Neural crest cell (in vitro differentiated cells): Measurements from ENCODE around the gene SHE. TPM values are rescaled to one million over a fixed set of nuclear protein-coding genes. Genes with fewer than 3 reads are reported as not detected.

ENCODE experiments used
- DNase-seq: peaks from one replicate; pipeline ENCODE4 v3.0.0; 2021; ENCODE audit warnings: low read depth, mixed read lengths, low spot score
- H3K27ac Mint-ChIP-seq: one replicate; pipeline ENCODE4 v1.8.0; 2021; ENCODE audit warnings: mild to moderate bottlenecking, mixed read lengths; ENCODE audit not compliant: unreplicated experiment
- H3K27me3 Mint-ChIP-seq: 2 replicates; pipeline ENCODE4 v1.8.0; 2021; ENCODE audit warnings: low read depth, mild to moderate bottlenecking, mixed read lengths
- H3K36me3 Mint-ChIP-seq: 2 replicates; pipeline ENCODE4 v1.8.0; 2021; ENCODE audit warnings: low read depth, mild to moderate bottlenecking, mixed read lengths
- H3K4me1 Mint-ChIP-seq: 2 replicates; pipeline ENCODE4 v1.8.0; 2021; ENCODE audit warnings: mixed read lengths
- H3K4me3 Mint-ChIP-seq: one replicate; pipeline ENCODE4 v1.8.0; 2021; ENCODE audit warnings: mild to moderate bottlenecking, mixed read lengths
- H3K9me3 Mint-ChIP-seq: 2 replicates; pipeline ENCODE4 v1.8.0; 2021; ENCODE audit warnings: mixed read lengths
- total RNA-seq: library from RNA; stranded (reverse); gene quantifications from 2 replicates; pipeline ENCODE4 v1.2.1, GENCODE V29; 2021
- TF ChIP-seq, protein P1 (sequence below): fragments of 200-600 bp; sonication (generic); conservative IDR thresholded peaks from 2 replicates; pipeline ENCODE4 v1.5.0; 2021; ENCODE audit warnings: antibody characterized with exemption, mild to moderate bottlenecking

SHE gene
- total RNA-seq, 1 donor from 2014 or later: 0.19 TPM

DNA sequence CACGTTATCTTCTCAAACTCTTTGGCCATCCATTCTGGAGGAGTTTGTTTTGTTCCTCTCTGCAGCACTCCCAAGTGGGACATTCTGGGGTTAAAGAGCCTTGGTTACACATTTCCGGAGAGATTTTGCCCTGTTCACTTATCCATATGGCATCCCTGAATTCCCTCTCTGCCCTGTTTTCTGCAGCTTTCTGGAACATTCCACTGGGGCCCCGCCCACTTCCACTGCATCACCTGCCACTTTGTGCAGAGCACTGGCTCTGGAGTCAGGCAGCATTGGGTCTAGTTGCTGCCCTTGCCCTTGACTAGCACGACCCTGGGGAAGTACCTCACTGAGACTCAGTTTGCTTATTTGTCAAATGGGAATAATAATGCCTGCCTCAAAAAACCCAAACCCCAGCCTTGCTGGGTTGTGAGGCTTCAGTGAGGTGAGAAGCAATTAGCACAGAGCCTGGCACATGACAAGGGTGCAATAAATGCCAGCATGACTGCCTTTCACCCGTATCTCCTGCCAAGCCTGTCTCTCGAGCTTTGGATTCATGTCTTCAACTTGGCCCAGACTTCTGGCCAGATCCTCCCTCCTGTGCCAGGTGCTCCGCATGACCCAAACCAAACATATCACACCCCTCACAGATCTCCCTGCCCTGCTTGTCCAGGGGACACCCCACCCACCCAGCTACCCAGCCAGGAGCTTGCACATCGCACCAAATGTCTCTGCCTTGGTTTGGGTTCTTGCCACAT is 58.8 kb downstream of the SHE start:
- Mint-ChIP-seq H3K27ac (no peak overlapping the region), H3K4me1 (peaks cover 10% of the 10 kb centered on the region), H3K9me3 (no peaks in the 10 kb centered on the region), H3K4me3 (no peak overlapping the region), H3K36me3 (no peaks in the 10 kb centered on the region), H3K27me3 (no peaks in the 10 kb centered on the region)
- DNase-seq: no peak
- TF ChIP-seq, protein P1, sequence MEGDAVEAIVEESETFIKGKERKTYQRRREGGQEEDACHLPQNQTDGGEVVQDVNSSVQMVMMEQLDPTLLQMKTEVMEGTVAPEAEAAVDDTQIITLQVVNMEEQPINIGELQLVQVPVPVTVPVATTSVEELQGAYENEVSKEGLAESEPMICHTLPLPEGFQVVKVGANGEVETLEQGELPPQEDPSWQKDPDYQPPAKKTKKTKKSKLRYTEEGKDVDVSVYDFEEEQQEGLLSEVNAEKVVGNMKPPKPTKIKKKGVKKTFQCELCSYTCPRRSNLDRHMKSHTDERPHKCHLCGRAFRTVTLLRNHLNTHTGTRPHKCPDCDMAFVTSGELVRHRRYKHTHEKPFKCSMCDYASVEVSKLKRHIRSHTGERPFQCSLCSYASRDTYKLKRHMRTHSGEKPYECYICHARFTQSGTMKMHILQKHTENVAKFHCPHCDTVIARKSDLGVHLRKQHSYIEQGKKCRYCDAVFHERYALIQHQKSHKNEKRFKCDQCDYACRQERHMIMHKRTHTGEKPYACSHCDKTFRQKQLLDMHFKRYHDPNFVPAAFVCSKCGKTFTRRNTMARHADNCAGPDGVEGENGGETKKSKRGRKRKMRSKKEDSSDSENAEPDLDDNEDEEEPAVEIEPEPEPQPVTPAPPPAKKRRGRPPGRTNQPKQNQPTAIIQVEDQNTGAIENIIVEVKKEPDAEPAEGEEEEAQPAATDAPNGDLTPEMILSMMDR: no peak

DNA sequence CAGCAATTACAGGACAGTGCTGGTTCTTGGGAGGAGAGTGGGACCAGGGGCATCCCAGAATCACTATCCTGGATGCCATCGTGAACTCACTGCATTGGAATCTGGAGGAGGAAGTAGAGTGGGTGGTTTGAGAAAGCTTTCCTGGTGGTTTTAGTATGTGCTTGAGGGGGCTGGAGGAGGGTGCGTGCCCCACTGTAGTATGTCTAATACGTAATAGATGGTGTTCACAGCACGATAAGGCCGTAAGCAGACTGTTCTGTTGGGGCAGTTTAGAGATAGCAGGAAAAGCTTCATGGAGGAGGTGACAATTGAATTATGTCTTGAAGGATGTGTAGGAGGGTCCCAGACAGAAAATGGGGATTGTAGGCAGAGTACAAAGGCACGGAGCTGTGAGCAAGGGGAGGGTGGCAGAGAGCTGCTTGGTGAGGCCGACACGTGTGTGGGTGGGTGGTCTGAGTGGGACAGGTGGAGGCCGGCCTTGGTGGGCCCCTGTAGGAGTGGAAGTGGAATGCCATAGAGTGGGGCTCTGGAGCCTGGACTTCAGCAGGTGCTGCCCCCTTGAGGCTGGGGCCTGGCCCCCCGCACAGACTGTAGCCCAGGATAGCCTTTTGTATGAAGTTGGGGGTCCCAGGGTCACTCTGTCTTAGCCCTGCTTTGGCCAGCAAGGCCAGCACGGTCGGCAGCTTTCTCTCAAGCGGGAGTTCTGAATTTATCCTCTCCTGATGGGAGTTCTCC is 60.0 kb downstream of the SHE start:
- peaks cover 15% of the 10 kb centered on the region for H3K4me1 Mint-ChIP-seq
- H3K4me3 Mint-ChIP-seq: no peak overlapping the region
- no peak for DNase-seq
- TF ChIP-seq, protein P1: peak; percentile 42
- no peaks in the 10 kb centered on the region for H3K27me3 Mint-ChIP-seq
- peak overlapping the region; percentile 58 for H3K27ac Mint-ChIP-seq
- no peaks in the 10 kb centered on the region for H3K9me3 Mint-ChIP-seq
- no peaks in the 10 kb centered on the region for H3K36me3 Mint-ChIP-seq

DNA sequence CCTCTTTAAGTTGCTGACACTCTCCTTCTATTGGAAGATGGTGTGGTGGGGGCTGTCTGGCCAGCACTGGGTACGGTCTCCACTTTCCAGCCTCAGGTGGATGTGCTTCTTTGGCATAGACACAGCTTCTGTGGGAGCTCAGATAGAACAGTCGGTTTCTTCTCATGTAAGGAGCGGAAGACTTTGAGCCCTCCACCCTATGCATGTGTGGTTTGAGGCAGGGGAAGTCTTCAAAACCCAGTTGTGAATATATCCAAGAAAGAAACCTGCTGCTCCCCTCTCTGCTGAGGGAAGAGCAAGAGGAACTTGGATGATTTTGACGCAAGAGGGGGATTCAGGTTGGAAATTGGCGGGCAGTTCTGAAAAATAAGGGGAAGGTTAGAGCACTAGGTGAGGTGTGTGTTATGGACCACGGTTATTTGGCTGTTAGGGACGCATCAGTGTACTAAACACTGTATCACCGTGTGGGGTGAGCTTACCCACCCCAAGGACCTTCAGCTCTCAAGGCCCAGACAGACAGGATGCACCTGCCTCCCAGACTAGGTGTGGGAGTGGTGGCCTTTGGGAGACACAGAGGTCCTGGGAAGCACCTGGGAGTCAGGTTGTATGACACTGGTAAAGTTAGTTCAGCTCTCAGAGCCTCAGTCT is 60.8 kb downstream of the SHE start:
- Mint-ChIP-seq H3K9me3 (no peaks in the 10 kb centered on the region), H3K4me1 (peaks cover 15% of the 10 kb centered on the region), H3K27me3 (no peaks in the 10 kb centered on the region), H3K4me3 (no peak overlapping the region), H3K27ac (no peak overlapping the region), H3K36me3 (no peaks in the 10 kb centered on the region)
- no peak for DNase-seq
- TF ChIP-seq, protein P1: no peak

DNA sequence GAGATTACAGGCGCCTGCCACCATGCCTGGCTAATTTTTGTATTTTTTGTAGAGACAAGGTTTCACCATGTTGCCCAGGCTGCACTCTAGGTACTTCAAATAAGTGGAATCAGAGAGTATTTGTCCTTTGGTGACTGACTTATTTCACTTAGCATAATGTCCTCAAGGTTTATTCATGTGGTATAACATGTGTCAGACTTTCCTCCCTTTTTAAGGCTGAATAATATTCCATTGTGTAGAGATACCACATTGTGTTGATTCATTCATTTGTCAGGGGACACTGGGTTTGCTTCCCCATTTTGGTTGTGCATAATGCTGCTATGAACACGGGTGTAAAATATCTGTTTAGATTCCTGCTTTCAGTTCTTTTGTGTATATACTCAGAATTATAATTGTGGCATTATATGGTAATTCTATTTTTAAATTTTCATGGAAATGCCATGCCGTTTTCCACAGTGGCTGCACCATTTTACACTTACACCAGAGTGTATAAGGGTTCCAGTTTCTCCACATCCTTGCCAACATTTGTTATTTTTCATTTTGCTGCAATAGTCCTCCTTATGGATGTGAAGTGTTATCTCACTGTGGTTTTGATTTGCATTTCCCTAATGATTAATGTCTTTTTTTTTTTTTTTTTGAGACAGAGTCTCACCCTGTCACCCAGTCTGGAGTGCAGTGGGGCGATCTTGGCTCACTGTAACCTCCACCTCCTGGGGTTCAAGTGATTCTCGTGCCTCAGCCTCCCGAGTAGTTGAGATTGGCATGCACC is 62.0 kb downstream of the SHE start:
- no peaks in the 10 kb centered on the region for H3K36me3 Mint-ChIP-seq
- no peak for DNase-seq
- TF ChIP-seq, protein P1: no peak
- no peaks in the 10 kb centered on the region for H3K9me3 Mint-ChIP-seq
- H3K27ac Mint-ChIP-seq: no peak overlapping the region
- H3K4me3 Mint-ChIP-seq: no peak overlapping the region
- H3K4me1 Mint-ChIP-seq: peaks cover 15% of the 10 kb centered on the region
- H3K27me3 Mint-ChIP-seq: no peaks in the 10 kb centered on the region

DNA sequence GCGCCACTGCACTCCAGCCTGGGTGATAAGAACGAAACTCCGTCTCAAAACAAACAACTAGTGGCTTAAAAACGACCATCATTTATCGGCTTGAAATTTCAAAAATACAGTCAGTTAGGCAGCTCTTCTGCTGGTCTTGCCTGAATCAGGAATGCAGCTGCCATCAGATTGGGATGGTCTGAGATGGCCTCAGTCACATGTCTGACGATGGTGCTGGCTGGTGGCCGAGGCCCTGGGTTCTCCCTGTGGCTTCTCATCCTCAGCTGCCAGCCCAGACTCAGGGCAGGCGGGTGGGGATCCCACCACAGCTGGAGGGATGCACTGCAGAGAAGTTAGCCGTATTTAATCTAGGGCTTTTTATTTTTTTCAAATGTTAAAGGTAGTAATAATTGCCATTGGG is 65.8 kb downstream of the SHE start:
- peaks cover 16% of the 10 kb centered on the region for H3K4me1 Mint-ChIP-seq
- TF ChIP-seq, protein P1: no peak
- H3K4me3 Mint-ChIP-seq: no peak overlapping the region
- no peak for DNase-seq
- no peaks in the 10 kb centered on the region for H3K27me3 Mint-ChIP-seq
- H3K9me3 Mint-ChIP-seq: peaks cover 2% of the 10 kb centered on the region
- no peaks in the 10 kb centered on the region for H3K36me3 Mint-ChIP-seq
- H3K27ac Mint-ChIP-seq: no peak overlapping the region
